Neuronal stem cell (in vitro differentiated cells): ENCODE results near the gene BCL11B.

ENCODE experiments used
- DNase-seq: peaks from one replicate; pipeline ENCODE4 v3.0.0-alpha.2; 2013; ENCODE audit warnings: low spot score
- H2AFZ ChIP-seq: one replicate; pipeline ENCODE4 v1.6.1; 2013; ENCODE audit warnings: mild to moderate bottlenecking, low read length, inconsistent platforms
- H2AK5ac ChIP-seq: 2 replicates; pipeline ENCODE4 v1.6.1; 2013; ENCODE audit warnings: low read depth, mild to moderate bottlenecking, inconsistent platforms, low read length, moderate library complexity, mixed read lengths
- H2BK120ac ChIP-seq: 2 replicates; pipeline ENCODE4 v1.6.1; 2013; ENCODE audit warnings: low read depth, mild to moderate bottlenecking, inconsistent platforms, low read length, moderate library complexity, mixed read lengths
- H2BK12ac ChIP-seq: one replicate; pipeline ENCODE4 v1.6.1; 2013; ENCODE audit warnings: low read length, inconsistent platforms
- H2BK15ac ChIP-seq: 2 replicates; pipeline ENCODE4 v1.6.1; 2013; ENCODE audit warnings: mild to moderate bottlenecking, low read length, inconsistent platforms, mixed read lengths
- H2BK5ac ChIP-seq: one replicate; pipeline ENCODE4 v1.6.1; 2013; ENCODE audit warnings: inconsistent platforms, mild to moderate bottlenecking, low read length, moderate library complexity
- H3K14ac ChIP-seq: one replicate; pipeline ENCODE4 v1.6.1; 2013; ENCODE audit warnings: low read length, inconsistent platforms
- H3K18ac ChIP-seq: 2 replicates; pipeline ENCODE4 v1.6.1; 2013; ENCODE audit warnings: low read length, inconsistent platforms
- H3K23ac ChIP-seq: 2 replicates; pipeline ENCODE4 v1.6.1; 2013; ENCODE audit warnings: low read depth, mild to moderate bottlenecking, mixed read lengths, low read length, inconsistent platforms; ENCODE audit not compliant: poor library complexity
- H3K27ac ChIP-seq: replicated peaks from 3 replicates; pipeline ENCODE4 v1.5.1; 2013; ENCODE audit warnings: low read length, inconsistent platforms
- H3K27me3 ChIP-seq, 3 experiments: 2 replicates each; pipeline ENCODE4 v1.6.1; 2013; ENCODE audit warnings: low read length in 3 of 3, mild to moderate bottlenecking in 2 of 3, inconsistent platforms in 1 of 3, low read depth in 1 of 3, mixed read lengths in 1 of 3, moderate library complexity in 1 of 3; ENCODE audit not compliant: control insufficient read depth in 3 of 3, insufficient read depth in 3 of 3
- H3K36me3 ChIP-seq, 2 donors: replicated peaks in 1 of 2; 2 replicates each; pipeline ENCODE4 v1.6.1; 2013; ENCODE audit warnings: low read length in 2 of 2; ENCODE audit not compliant: control insufficient read depth in 2 of 2, insufficient read depth in 2 of 2
- H3K4ac ChIP-seq: 2 replicates; pipeline ENCODE4 v1.6.1; 2013; ENCODE audit warnings: inconsistent platforms, mild to moderate bottlenecking, low read length, moderate library complexity
- H3K4me1 ChIP-seq, 2 donors: 1 replicate in 1 of 2; 2 replicates in 1 of 2; pipeline ENCODE4 v1.6.1; 2013; ENCODE audit warnings: low read length in 2 of 2, low read depth in 1 of 2; ENCODE audit not compliant: control insufficient read depth in 2 of 2, insufficient read depth in 1 of 2
- H3K4me2 ChIP-seq: one replicate; pipeline ENCODE4 v1.6.1; 2013; ENCODE audit warnings: mild to moderate bottlenecking, low read length, inconsistent platforms; ENCODE audit not compliant: insufficient read depth, poor library complexity, severe bottlenecking
- H3K4me3 ChIP-seq, 2 donors: 2 replicates each; pipeline ENCODE4 v1.5.1; 2013; ENCODE audit warnings: low read length in 2 of 2, mild to moderate bottlenecking in 2 of 2, inconsistent platforms in 1 of 2, moderate library complexity in 1 of 2
- H3K79me1 ChIP-seq: one replicate; pipeline ENCODE4 v1.6.1; 2013; ENCODE audit warnings: low read depth, mild to moderate bottlenecking, inconsistent platforms, low read length, moderate library complexity
- H3K9ac ChIP-seq: one replicate; pipeline ENCODE4 v1.6.1; 2013; ENCODE audit warnings: mild to moderate bottlenecking, low read depth, low read length, inconsistent platforms; ENCODE audit not compliant: poor library complexity
- H3K9me3 ChIP-seq, 2 donors: replicated peaks in 1 of 2; 2 replicates each; pipeline versions ENCODE3 to v1.6.1; 2013; ENCODE audit warnings: low read length in 2 of 2, mild to moderate bottlenecking in 2 of 2, inconsistent platforms in 1 of 2, low read depth in 1 of 2, mixed read lengths in 1 of 2, moderate library complexity in 1 of 2; ENCODE audit not compliant: control insufficient read depth in 2 of 2, insufficient read depth in 1 of 2
- H4K8ac ChIP-seq: one replicate; pipeline ENCODE4 v1.6.1; 2013; ENCODE audit warnings: low read depth, mild to moderate bottlenecking, inconsistent platforms, low read length, moderate library complexity
- H4K91ac ChIP-seq: one replicate; pipeline ENCODE4 v1.6.1; 2013; ENCODE audit warnings: low read length, low read depth, mild to moderate bottlenecking, inconsistent platforms; ENCODE audit not compliant: poor library complexity
- WGBS, 2 donors: extraction: QIAGEN DNeasy Blood & Tissue Kit; methylation state at CpG; one replicate each; pipeline ENCODE4 v1.1.7; 2013; ENCODE audit warnings: missing lambda C conversion rate in 2 of 2, mixed read lengths in 1 of 2; ENCODE audit not compliant: insufficient read length in 2 of 2, insufficient replicate concordance in 1 of 2; ENCODE audit errors: extremely low coverage in 2 of 2; 5-methylcytosine and 5-hydroxymethylcytosine counted together

BCL11B gene

DNA sequence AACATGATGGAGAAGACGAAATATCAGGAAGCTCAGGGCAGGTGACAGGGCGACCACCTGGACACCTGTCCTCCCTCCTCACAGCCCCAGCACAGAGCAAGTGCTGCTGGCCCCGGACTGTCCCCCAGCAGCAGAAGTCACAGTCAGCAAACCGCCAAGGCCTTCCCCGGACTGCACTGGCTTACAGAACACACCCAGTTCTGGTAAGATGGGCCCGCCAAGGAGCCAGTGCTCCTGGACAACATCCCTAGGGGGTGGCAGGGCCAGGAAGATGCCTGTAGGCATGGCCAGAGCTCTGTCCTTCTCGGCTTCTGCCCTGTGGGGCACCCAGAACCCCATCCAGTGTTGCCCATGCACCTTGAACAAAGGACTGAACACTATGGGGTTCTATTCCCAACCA lies 77.9 kb downstream of the BCL11B start:
- Histone ChIP-seq H3K27me3 (peaks cover 0 to 11% (median 0%) of the 10 kb centered on the region in 3 experiments), H3K14ac (no peak overlapping the region), H3K4me2 (no peak overlapping the region), H3K18ac (peak overlapping the region; percentile 68), H3K27ac (no peak overlapping the region), H3K4me3 (no peak overlapping the region), H2AFZ (no peak overlapping the region), H3K4me1 (peaks cover 0 to 9% of the 10 kb centered on the region in 2 donors), H3K9me3 (no peaks in the 10 kb centered on the region), H3K36me3 (no peaks in the 10 kb centered on the region), H2BK120ac (no peak overlapping the region), H4K8ac (peak overlapping the region; percentile 84), H2BK12ac (no peak overlapping the region), H2BK15ac (peak overlapping the region; percentile 22), H2AK5ac (no peak overlapping the region), H3K23ac (no peak overlapping the region), H4K91ac (peak overlapping the region; percentile 56), H2BK5ac (no peak overlapping the region), H3K79me1 (no peaks in the 10 kb centered on the region), H3K9ac (no peak overlapping the region), H3K4ac (no peak overlapping the region)
- no CpG with 5 or more reads among the region's 7 CpGs for WGBS, 2 donors
- DNase-seq, result no peak

- H2AK5ac ChIP-seq, result no peak overlapping the region
- H3K79me1 ChIP-seq, result no peaks in the 10 kb centered on the region
- peaks cover 0 to 7% of the 10 kb centered on the region in 2 donors for H3K4me1 ChIP-seq
- no peak overlapping the region for H4K8ac ChIP-seq
- H3K9me3 ChIP-seq, result no peaks in the 10 kb centered on the region
- H3K4ac ChIP-seq, result no peak overlapping the region
- DNase-seq, result no peak
- no peak overlapping the region for H2BK12ac ChIP-seq
- H3K27ac ChIP-seq, result no peak overlapping the region
- H3K36me3 ChIP-seq, result no peaks in the 10 kb centered on the region
- no peak overlapping the region for H2AFZ ChIP-seq
- no CpG with 5 or more reads among the region's 6 CpGs for WGBS, 2 donors
- H2BK5ac ChIP-seq, result no peak overlapping the region
- H4K91ac ChIP-seq, result no peak overlapping the region
- no peak overlapping the region for H3K9ac ChIP-seq
- no peak overlapping the region for H3K14ac ChIP-seq
- H3K18ac ChIP-seq, result no peak overlapping the region
- H3K4me3 ChIP-seq, result no peak overlapping the region
- no peak overlapping the region for H2BK15ac ChIP-seq
- no peak overlapping the region for H3K23ac ChIP-seq
- H3K4me2 ChIP-seq, result no peak overlapping the region
- peaks cover 0 to 4% (median 0%) of the 10 kb centered on the region in 3 experiments for H3K27me3 ChIP-seq
- H2BK120ac ChIP-seq, result no peak overlapping the region
These were observed 79.2 kb downstream of the BCL11B start for GRCh38 chr14:99192830-99193229.

DNA sequence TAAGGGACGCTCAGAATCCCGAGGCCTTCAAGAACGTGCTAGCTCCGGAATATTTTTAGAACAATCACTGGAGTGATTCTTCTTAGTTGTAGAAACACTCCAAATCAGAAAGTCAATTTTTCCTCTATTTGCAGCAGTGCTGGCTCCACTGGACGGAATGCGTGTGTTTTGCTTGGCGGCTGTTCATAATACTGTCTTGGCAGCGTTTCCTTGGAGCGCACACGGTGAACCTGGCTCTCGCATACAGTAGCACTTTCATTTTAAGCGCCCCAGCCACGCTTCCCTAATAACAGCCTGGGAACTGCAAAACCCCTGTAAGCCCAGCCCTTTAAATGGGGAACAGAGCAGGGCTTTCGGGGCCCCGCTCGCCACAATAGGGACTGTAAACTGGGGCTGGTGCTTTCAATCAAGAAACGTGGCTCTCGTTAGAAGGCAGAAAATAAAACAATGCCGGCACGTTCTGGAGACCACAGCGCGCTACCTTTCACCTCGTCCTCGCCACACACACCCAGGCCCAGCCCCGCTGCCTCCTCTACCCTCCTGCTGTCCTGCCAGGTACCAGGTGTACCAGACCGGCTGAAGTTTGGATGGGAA lies 79.9 kb downstream of the BCL11B start:
- Histone ChIP-seq H3K79me1 (no peaks in the 10 kb centered on the region), H2BK15ac (no peak overlapping the region), H2BK120ac (no peak overlapping the region), H3K23ac (peak overlapping the region; percentile 52), H2BK5ac (no peak overlapping the region), H2AFZ (no peak overlapping the region), H3K9ac (no peak overlapping the region), H3K9me3 (no peaks in the 10 kb centered on the region), H4K8ac (no peak overlapping the region), H3K36me3 (no peaks in the 10 kb centered on the region), H3K4me2 (no peak overlapping the region), H2BK12ac (no peak overlapping the region), H2AK5ac (no peak overlapping the region), H3K14ac (no peak overlapping the region), H3K27me3 (no peaks in the 10 kb centered on the region), H3K4ac (no peak overlapping the region), H3K4me1 (peaks cover 0 to 7% of the 10 kb centered on the region in 2 donors), H3K4me3 (no peak overlapping the region), H3K27ac (no peak overlapping the region), H3K18ac (peak overlapping the region; percentile 24), H4K91ac (no peak overlapping the region)
- no CpG with 5 or more reads among the region's 26 CpGs for WGBS, 2 donors
- no peak for DNase-seq

- Histone ChIP-seq H4K8ac (no peak overlapping the region), H2AFZ (no peak overlapping the region), H4K91ac (no peak overlapping the region), H2BK5ac (no peak overlapping the region), H3K9me3 (no peaks in the 10 kb centered on the region), H3K18ac (no peak overlapping the region), H3K4me1 (peaks cover 0 to 7% of the 10 kb centered on the region in 2 donors), H2BK12ac (no peak overlapping the region), H3K9ac (no peak overlapping the region), H3K27ac (no peak overlapping the region), H3K79me1 (no peaks in the 10 kb centered on the region), H3K4me3 (no peak overlapping the region), H2BK15ac (no peak overlapping the region), H3K36me3 (no peaks in the 10 kb centered on the region), H3K4ac (no peak overlapping the region), H2AK5ac (no peak overlapping the region), H3K4me2 (no peak overlapping the region), H3K14ac (no peak overlapping the region), H3K27me3 (no peaks in the 10 kb centered on the region), H2BK120ac (no peak overlapping the region), H3K23ac (no peak overlapping the region)
- no peak for DNase-seq
- no CpG with 5 or more reads among the region's 10 CpGs for WGBS, 2 donors
These were observed 80.5 kb downstream of the BCL11B start for GRCh38 chr14:99191395-99192027.
